GM12878 (cell line): Measurements from ENCODE around the gene ARHGEF6. TPM values are rescaled to one million over a fixed set of nuclear protein-coding genes. Genes with fewer than 3 reads are reported as not detected.
A peak's percentile ranks its signal among the peaks of the same experiment; 100 is the strongest.

Source experiments
- ATAC-seq: fragments of 200-7000 bp; cut with Tn5 transposase; 3 replicates; pipeline ENCODE4 v1.9.1; 2020; ENCODE audit warnings: mild to moderate bottlenecking, moderate library complexity
- BruUV-seq: library from RNA; stranded (reverse); fragments of 400-500 nt; replicated peaks from 2 replicates; lab custom pipeline; 2021; lab: Mats Ljungman, UMichigan
- CTCF ChIA-PET: fragments of 300-600 bp; sonication (Branson Sonifier 250); formaldehyde crosslinking; extraction: SDS; loops from one replicate; lab custom pipeline; 2021; ENCODE audit warnings: inconsistent platforms; lab: Yijun Ruan, JAX
- POLR2A ChIA-PET: fragments of 350-600 bp; formaldehyde crosslinking; extraction: SDS; loops from one replicate; lab custom pipeline; 2021; ENCODE audit warnings: inconsistent platforms; lab: Charles Lee
- RAD21 ChIA-PET: fragments of 300-600 bp; sonication (Branson Sonifier 250); formaldehyde crosslinking; loops from one replicate; lab custom pipeline; 2023; ENCODE audit warnings: antibody characterized with exemption; ENCODE audit not compliant: unreplicated experiment; lab: Charles Lee
- SMC1A ChIA-PET: fragments of 300-600 bp; sonication (Branson Sonifier 250); formaldehyde crosslinking; loops from one replicate; lab custom pipeline; 2023; ENCODE audit not compliant: unreplicated experiment, uncharacterized antibody; lab: Charles Lee
- DNase-seq: peaks from one replicate; pipeline ENCODE4 v3.0.0-alpha.2; 2011; ENCODE audit warnings: low read depth, low spot score
- FAIRE-seq: peaks from 3 replicates; lab custom pipeline; 2011; peaks lifted over from hg19 to GRCh38; lab: Jason Lieb, UNC
- H2AFZ ChIP-seq: 2 replicates; pipeline ENCODE4 v1.6.0; 2011; ENCODE audit warnings: low read depth, low read length, control low read depth; ENCODE audit not compliant: control insufficient read depth
- H3K27ac ChIP-seq: 2 replicates; pipeline ENCODE4 v1.5.1; 2011; ENCODE audit warnings: control low read depth; ENCODE audit not compliant: control insufficient read depth, insufficient read depth
- H3K27me3 ChIP-seq, 2 experiments: replicated peaks in 1 of 2; 2 replicates each; pipeline versions ENCODE4 v1.6.0 to v1.6.1; 2011; ENCODE audit warnings: low read length in 1 of 2; ENCODE audit not compliant: control insufficient read depth in 2 of 2, insufficient read depth in 2 of 2
- H3K36me3 ChIP-seq, 2 experiments: 2 replicates each; pipeline ENCODE4 v1.5.1; 2011; ENCODE audit warnings: low read length in 1 of 2; ENCODE audit not compliant: control insufficient read depth in 2 of 2, insufficient read depth in 2 of 2
- H3K4me1 ChIP-seq: 2 replicates; pipeline ENCODE4 v1.6.1; 2011; ENCODE audit warnings: mild to moderate bottlenecking, low read length, moderate library complexity, mixed read lengths; ENCODE audit not compliant: control insufficient read depth, insufficient read depth
- H3K4me2 ChIP-seq: 2 replicates; pipeline ENCODE4 v1.6.0; 2011; ENCODE audit warnings: control low read depth; ENCODE audit not compliant: control insufficient read depth, insufficient read depth
- H3K4me3 ChIP-seq: fragments of 200-600 bp; sonication (generic); 2 replicates; pipeline ENCODE4 v1.5.1; 2016
- H3K79me2 ChIP-seq: 2 replicates; pipeline ENCODE4 v1.6.0; 2011; ENCODE audit warnings: low read length; ENCODE audit not compliant: control insufficient read depth, insufficient read depth
- H3K9ac ChIP-seq: 2 replicates; pipeline ENCODE4 v1.8.0; 2011; ENCODE audit warnings: low read length, control low read depth, mixed read lengths; ENCODE audit not compliant: control insufficient read depth, insufficient read depth
- H3K9me3 ChIP-seq: replicated peaks from 3 replicates; pipeline ENCODE4 v1.5.1; 2011; ENCODE audit warnings: mild to moderate bottlenecking, low read length; ENCODE audit not compliant: control insufficient read depth, insufficient read depth
- H4K20me1 ChIP-seq: 2 replicates; pipeline ENCODE4 v1.6.0; 2011; ENCODE audit not compliant: control insufficient read depth, insufficient read depth
- BHLHE40 ChIP-seq, 2 experiments: fragments of 450-650 bp in 1 of 2; IDR thresholded peaks; 2 replicates each; pipeline ENCODE4 v1.6.1; 2011 to 2017; ENCODE audit warnings: low read depth in 2 of 2, borderline replicate concordance in 1 of 2, improper control_type of control experiment in 1 of 2, low read length in 1 of 2, mild to moderate bottlenecking in 1 of 2
- ETV6 ChIP-seq, 2 experiments: fragments of 450-650 bp in 1 of 2; IDR thresholded peaks in 1 of 2; conservative IDR thresholded peaks in 1 of 2; 2 replicates each; pipeline ENCODE4 v1.6.1; 2014; ENCODE audit warnings: antibody characterized with exemption in 1 of 2, borderline replicate concordance in 1 of 2, low read depth in 1 of 2, mild to moderate bottlenecking in 1 of 2, moderate library complexity in 1 of 2
- HDAC2 ChIP-seq: fragments of 200-600 bp; sonication (generic); IDR thresholded peaks from 2 replicates; pipeline ENCODE4 v1.6.1; 2017
- POLR2AphosphoS5 ChIP-seq: IDR thresholded peaks from 2 replicates; pipeline ENCODE4 v1.6.1; 2011; ENCODE audit warnings: mild to moderate bottlenecking, low read length, inconsistent platforms
- RCOR1 ChIP-seq: conservative IDR thresholded peaks from 2 replicates; pipeline ENCODE4 v1.6.1; 2012; ENCODE audit warnings: low read depth, low read length, improper control_type of control experiment
- RUNX3 ChIP-seq: IDR thresholded peaks from 2 replicates; pipeline ENCODE4 v1.6.1; 2012; ENCODE audit warnings: low read length, inconsistent platforms
- SP1 ChIP-seq: IDR thresholded peaks from one replicate; pipeline ENCODE4 v1.6.1; 2011; ENCODE audit warnings: low read depth, low read length
- SPI1 ChIP-seq: IDR thresholded peaks from 2 replicates; pipeline ENCODE4 v1.6.1; 2011; ENCODE audit warnings: low read depth, mild to moderate bottlenecking, low read length, moderate library complexity, borderline replicate concordance; ENCODE audit not compliant: insufficient read depth
- SREBF1 ChIP-seq: IDR thresholded peaks from 2 replicates; pipeline ENCODE4 v1.6.1; 2012; ENCODE audit warnings: mild to moderate bottlenecking, low read length
- ZNF217 ChIP-seq: fragments of 450-650 bp; IDR thresholded peaks from 2 replicates; pipeline ENCODE4 v1.6.1; 2017; ENCODE audit warnings: antibody characterized with exemption, mild to moderate bottlenecking
- WGBS: methylation state at CpG from one replicate; pipeline ENCODE4 v1.1.6; 2016; ENCODE audit warnings: low lambda C conversion rate; ENCODE audit not compliant: insufficient replicate concordance, insufficient coverage; ENCODE audit errors: missing lambda C conversion rate; 5-methylcytosine and 5-hydroxymethylcytosine counted together
- in situ Hi-C: fragments of 300-500 bp; cut with MboI; formaldehyde crosslinking; loops from 9 replicates; pipeline ENCODE4 v1.14.3; 2018; ENCODE audit warnings: mixed read lengths
- intact Hi-C: fragments of 100-400 bp; cut with micrococcal nuclease; formaldehyde crosslinking; loops from one replicate; pipeline ENCODE4 v1.14.2; 2022; ENCODE audit not compliant: unreplicated experiment
- polyA plus RNA-seq, 11 experiments: library from polyadenylated mRNA; depleted of rRNA in 4 of 11; unstranded in 6 of 11; stranded (reverse) in 5 of 11; fragments of >200 nt; fragmentation: Nextera tagmentation in 4 of 11; fragmentation: Illumina TruSeq in 1 of 11; extraction: Ambion mirVana in 4 of 11; extraction: Trizol in 1 of 11; gene quantifications; 1 replicate in 1 of 11; 2 replicates in 10 of 11; pipeline versions ENCODE4 v1.2.1 to v1.2.3, GENCODE V29; 2011 to 2016; ENCODE audit warnings: inconsistent platforms in 2 of 11, missing spikeins in 2 of 11, low read depth in 1 of 11
- total RNA-seq, 4 experiments: library from RNA; depleted of rRNA in 3 of 4; stranded (reverse); fragments of >200 nt in 3 of 4; fragmentation: Illumina TruSeq in 1 of 4; extraction: Trizol in 1 of 4; gene quantifications; 2 replicates each; pipeline versions ENCODE4 v1.2.1 to v1.2.3, GENCODE V29; 2013 to 2021

ARHGEF6 gene
- total and polyA plus RNA-seq, 10 of the 15 experiments (the other 5 are each of a cell fraction or from before 2014, with no cell fraction given), result 5.4 to 29.7 (median 18.0) TPM

GRCh38 chrX:136691028-136691809, 89.5 kb downstream of the ARHGEF6 start:
- Histone ChIP-seq H3K4me3 (no peak overlapping the region), H3K79me2 (no peaks in the 10 kb centered on the region), H3K36me3 (no peaks in the 10 kb centered on the region), H3K9me3 (no peaks in the 10 kb centered on the region), H3K9ac (no peak overlapping the region), H4K20me1 (no peaks in the 10 kb centered on the region), H3K27me3 (no peaks in the 10 kb centered on the region; a peak in 1 of 4 replicates), H3K27ac (peak overlapping the region; percentile 33), H3K4me1 (peaks cover 31% of the 10 kb centered on the region), H3K4me2 (no peak overlapping the region), H2AFZ (no peak overlapping the region)
- in situ Hi-C loops, result loop anchor here (10.0 kb wide), 3 partner anchors 196 to 656 kb away; partner anchors contain the start of gene HTATSF1
- FAIRE-seq (no peak), DNase-seq (no peak), ATAC-seq (peak; percentile 45)
- WGBS, result 22% methylated on average over 3 of the region's 3 CpGs
- ChIA-PET POLR2A (no interaction called here), SMC1A (interaction anchor here (1.0 to 2.6 kb wide), 5 partner anchors 18 to 119 kb away, joined by 3 to 11 read pairs (median 4); no protein-coding TSS in a partner anchor), CTCF (interaction anchor here (0.9 kb wide), 1 partner anchor 663 kb away, joined by 3 read pairs; no protein-coding TSS in a partner anchor), RAD21 (interaction anchor here (2.6 kb wide), 1 partner anchor 17 kb away, joined by 7 read pairs; no protein-coding TSS in a partner anchor)
- TF ChIP-seq RUNX3 (peak; percentile 65), ZNF217 (no peak), SREBF1 (no peak), SPI1 (0 out of 2 replicates have a peak, but pooled peaks have one; percentile 8), BHLHE40 (IDR thresholded peaks at IDR 0.05; ENCODE audit: borderline replicate concordance in 1 of 2, low read depth in 2 of 2, low read length in 1 of 2) (peak in 1 of 2 experiments; percentile 24; a peak in 1 of 4 replicates), ETV6 (conservative IDR thresholded peaks at IDR 0.05 in 1 of 2, IDR thresholded peaks at IDR 0.05 in 1 of 2; ENCODE audit: borderline replicate concordance in 1 of 2, low read depth in 1 of 2) (no peak), POLR2AphosphoS5 (no peak), SP1 (no peak), RCOR1 (no peak), HDAC2 (no peak)
- intact Hi-C loops, result loop anchor here (5.0 kb wide), 3 partner anchors 414 to 1059 kb away; no protein-coding TSS in a partner anchor
- BruUV-seq, result no TSS peak
